Endothelial cell of umbilical vein (primary cell): ENCODE data around the gene NFS1. TPM values are rescaled to one million over a fixed set of nuclear protein-coding genes. Genes with fewer than 3 reads are reported as not detected.

Source experiments
- BruUV-seq: library from RNA; stranded (reverse); fragments of 400-500 nt; replicated peaks from 2 replicates; lab custom pipeline; 2021; lab: Mats Ljungman, UMichigan
- CTCF ChIA-PET: fragments of 300-600, 350-600 bp; sonication (Branson Sonifier 250); formaldehyde crosslinking; loops from one replicate; lab custom pipeline; 2021; ENCODE audit warnings: antibody characterized with exemption, inconsistent platforms; lab: Charles Lee
- POLR2A ChIA-PET: fragments of 300-600, 350-600 bp; sonication (Branson Sonifier 250); formaldehyde crosslinking; loops from one replicate; lab custom pipeline; 2021; ENCODE audit warnings: antibody characterized with exemption, inconsistent platforms; lab: Charles Lee
- DNase-seq: peaks from one replicate; pipeline ENCODE4 v3.0.0-alpha.2; 2011; ENCODE audit warnings: low read depth, low spot score
- FAIRE-seq: peaks from 2 replicates; lab custom pipeline; 2011; peaks lifted over from hg19 to GRCh38; lab: Jason Lieb, UNC
- H2AFZ ChIP-seq: 2 replicates; pipeline ENCODE4 v1.6.0; 2012; ENCODE audit warnings: low read depth, low read length, control low read depth, inconsistent platforms
- H3K27ac ChIP-seq: 2 replicates; pipeline ENCODE4 v1.5.1; 2011; ENCODE audit warnings: low read depth, mild to moderate bottlenecking, control low read depth, low read length, moderate library complexity; ENCODE audit not compliant: insufficient read depth
- H3K27me3 ChIP-seq, 2 experiments: 2 replicates each; pipeline versions ENCODE4 v1.6.0 to v1.6.1; 2011; ENCODE audit warnings: low read length in 2 of 2, mixed read lengths in 1 of 2; ENCODE audit not compliant: control insufficient read depth in 2 of 2, insufficient read depth in 2 of 2
- H3K36me3 ChIP-seq, 2 experiments: 2 replicates in 1 of 2; 3 replicates in 1 of 2; pipeline ENCODE4 v1.5.1; 2011; ENCODE audit warnings: low read length in 2 of 2, mild to moderate bottlenecking in 1 of 2, moderate library complexity in 1 of 2; ENCODE audit not compliant: control insufficient read depth in 2 of 2, insufficient read depth in 2 of 2; ENCODE audit errors: extremely low read depth in 1 of 2
- H3K4me1 ChIP-seq: 3 replicates; pipeline ENCODE4 v1.5.1; 2011; ENCODE audit warnings: mild to moderate bottlenecking, low read length; ENCODE audit not compliant: control insufficient read depth, insufficient read depth; ENCODE audit errors: extremely low read depth
- H3K4me2 ChIP-seq: 2 replicates; pipeline ENCODE4 v1.6.1; 2011; ENCODE audit warnings: low read length, control low read depth, mixed read lengths; ENCODE audit not compliant: insufficient read depth
- H3K4me3 ChIP-seq, 3 experiments: fragments of 200-600 bp in 1 of 3; sonication (generic), shearing (Covaris generic) in 1 of 3; replicated peaks in 1 of 3; 2 replicates each; pipeline ENCODE4 v1.5.1; 2011 to 2016; ENCODE audit warnings: control low read depth in 3 of 3, low read length in 3 of 3, mild to moderate bottlenecking in 2 of 3, inconsistent platforms in 1 of 3, low read depth in 1 of 3, moderate library complexity in 1 of 3; ENCODE audit not compliant: insufficient read depth in 1 of 3
- H3K79me2 ChIP-seq: 2 replicates; pipeline ENCODE4 v1.6.0; 2012; ENCODE audit warnings: low read length, inconsistent platforms; ENCODE audit not compliant: control insufficient read depth, insufficient read depth
- H3K9ac ChIP-seq: replicated peaks from 2 replicates; pipeline ENCODE3; 2011; ENCODE audit warnings: low read length, control low read depth; ENCODE audit not compliant: insufficient read depth; ENCODE audit errors: extremely low read depth
- H3K9me1 ChIP-seq: replicated peaks from 3 replicates; pipeline ENCODE4 v1.6.0; 2011; ENCODE audit warnings: mild to moderate bottlenecking, low read length; ENCODE audit not compliant: control insufficient read depth, insufficient read depth; ENCODE audit errors: extremely low read depth
- H3K9me3 ChIP-seq: replicated peaks from 2 replicates; pipeline ENCODE4 v1.5.1; 2012; ENCODE audit warnings: low read length, inconsistent platforms; ENCODE audit not compliant: control insufficient read depth, insufficient read depth
- H4K20me1 ChIP-seq: replicated peaks from 2 replicates; pipeline ENCODE3; 2011; ENCODE audit warnings: mild to moderate bottlenecking, low read length; ENCODE audit not compliant: control insufficient read depth, insufficient read depth; ENCODE audit errors: extremely low read depth
- EZH2 ChIP-seq: IDR thresholded peaks from 2 replicates; pipeline ENCODE4 v1.6.1; 2012; ENCODE audit warnings: borderline replicate concordance, low read depth, mild to moderate bottlenecking, moderate library complexity, low read length, inconsistent platforms; ENCODE audit not compliant: severe bottlenecking
- GATA2 ChIP-seq: IDR thresholded peaks from 2 replicates; pipeline ENCODE4 v1.7.0; 2011; ENCODE audit warnings: low read depth, mild to moderate bottlenecking, moderate library complexity, mixed read lengths, low read length; ENCODE audit not compliant: insufficient read length, insufficient read depth
- POLR2AphosphoS5 ChIP-seq: IDR thresholded peaks from 2 replicates; pipeline ENCODE4 v1.6.1; 2012; ENCODE audit warnings: low read depth, mild to moderate bottlenecking, control low read depth, low read length, moderate library complexity; ENCODE audit not compliant: insufficient read depth
- dilution Hi-C: fragments of 300-500 bp; cut with MboI; formaldehyde crosslinking; loops from one replicate; pipeline ENCODE4 v1.15.0; 2019; ENCODE audit warnings: low sequenced_read_pairs; ENCODE audit not compliant: extremely low pct_ligation_motif_present
- intact Hi-C: fragments of 100-400 bp; cut with micrococcal nuclease; formaldehyde crosslinking; loops from one replicate; pipeline ENCODE4 v1.10.0; 2022
- polyA plus RNA-seq, 4 experiments: library from polyadenylated mRNA; depleted of rRNA in 3 of 4; stranded (reverse) in 3 of 4; unstranded in 1 of 4; fragments of >200 nt; gene quantifications; 2 replicates each; pipeline versions ENCODE4 v1.2.1 to v1.2.3, GENCODE V29; 2011 to 2012; ENCODE audit warnings: missing spikeins in 1 of 4
- total RNA-seq: library from RNA; stranded (reverse); gene quantifications from 2 replicates; pipeline ENCODE4 v1.2.3, GENCODE V29; 2021
- TF ChIP-seq, protein P1 (sequence below), 2 donors: IDR thresholded peaks; 1 replicate in 1 of 2; 2 replicates in 1 of 2; pipeline ENCODE4 v1.5.1; 2011; ENCODE audit warnings: low read length in 2 of 2, mild to moderate bottlenecking in 2 of 2, moderate library complexity in 2 of 2, control low read depth in 1 of 2, inconsistent platforms in 1 of 2, low read depth in 1 of 2; ENCODE audit not compliant: insufficient read depth in 1 of 2; ENCODE audit errors: extremely low read depth in 1 of 2
- TF ChIP-seq, protein P2 (sequence below): IDR thresholded peaks from 2 replicates; pipeline ENCODE4 v1.6.1; 2011; ENCODE audit not compliant: insufficient read depth, insufficient read length

The NFS1 gene
- total and polyA plus RNA-seq, 2 donors (not counting 3 experiments of a cell fraction or from before 2014, with no cell fraction given), result 25.1 to 28.4 TPM

DNA sequence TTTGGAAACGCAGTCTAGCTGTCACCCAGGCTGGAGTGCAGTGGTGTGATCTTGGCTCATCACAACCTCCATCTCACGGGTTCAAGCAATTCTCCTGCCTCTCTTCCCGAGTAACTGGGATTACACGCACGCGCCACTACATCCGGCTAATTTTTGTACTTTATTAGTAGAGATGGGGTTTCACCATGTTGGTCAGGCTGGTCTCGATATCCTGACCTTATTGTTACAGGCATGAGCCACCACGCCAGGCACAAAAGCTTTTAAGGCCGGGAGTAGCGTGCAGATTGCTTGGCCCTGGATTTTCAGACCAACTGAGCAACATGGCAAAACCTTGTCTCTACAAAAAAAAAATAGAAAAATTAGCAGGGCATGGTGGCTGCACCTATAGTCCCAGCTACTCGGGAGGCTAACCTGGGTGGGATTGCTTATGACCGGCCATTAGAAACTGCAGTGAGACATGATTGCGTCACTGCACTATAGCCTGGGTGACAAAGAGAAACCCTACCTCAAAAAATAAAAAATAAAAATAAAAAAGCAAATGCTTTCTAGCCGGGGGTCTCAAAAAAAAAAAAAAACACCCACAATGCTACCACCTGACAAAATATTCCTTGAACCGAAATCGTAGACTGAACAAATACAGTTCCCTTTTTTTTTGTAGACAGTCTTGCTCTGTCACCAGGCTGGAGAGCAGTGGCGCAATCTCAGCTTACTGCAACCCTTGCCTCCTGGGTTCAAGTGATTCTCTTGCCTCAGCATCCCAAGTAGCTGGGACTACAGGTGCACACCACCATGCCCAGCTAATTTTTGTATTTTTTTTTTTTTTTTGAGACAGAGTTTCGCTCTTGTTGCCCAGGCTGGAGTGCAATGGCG is 27.9 kb upstream of the NFS1 start:
- H3K9ac ChIP-seq, result no peak overlapping the region
- TF ChIP-seq, protein P1, sequence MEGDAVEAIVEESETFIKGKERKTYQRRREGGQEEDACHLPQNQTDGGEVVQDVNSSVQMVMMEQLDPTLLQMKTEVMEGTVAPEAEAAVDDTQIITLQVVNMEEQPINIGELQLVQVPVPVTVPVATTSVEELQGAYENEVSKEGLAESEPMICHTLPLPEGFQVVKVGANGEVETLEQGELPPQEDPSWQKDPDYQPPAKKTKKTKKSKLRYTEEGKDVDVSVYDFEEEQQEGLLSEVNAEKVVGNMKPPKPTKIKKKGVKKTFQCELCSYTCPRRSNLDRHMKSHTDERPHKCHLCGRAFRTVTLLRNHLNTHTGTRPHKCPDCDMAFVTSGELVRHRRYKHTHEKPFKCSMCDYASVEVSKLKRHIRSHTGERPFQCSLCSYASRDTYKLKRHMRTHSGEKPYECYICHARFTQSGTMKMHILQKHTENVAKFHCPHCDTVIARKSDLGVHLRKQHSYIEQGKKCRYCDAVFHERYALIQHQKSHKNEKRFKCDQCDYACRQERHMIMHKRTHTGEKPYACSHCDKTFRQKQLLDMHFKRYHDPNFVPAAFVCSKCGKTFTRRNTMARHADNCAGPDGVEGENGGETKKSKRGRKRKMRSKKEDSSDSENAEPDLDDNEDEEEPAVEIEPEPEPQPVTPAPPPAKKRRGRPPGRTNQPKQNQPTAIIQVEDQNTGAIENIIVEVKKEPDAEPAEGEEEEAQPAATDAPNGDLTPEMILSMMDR (IDR thresholded peaks at IDR 0.05; ENCODE audit: extremely low read depth in 1 of 2, insufficient read depth in 1 of 2, low read depth in 1 of 2, low read length in 2 of 2), result no peak
- no peak for TF ChIP-seq EZH2
- no peak for TF ChIP-seq POLR2AphosphoS5
- TF ChIP-seq GATA2, result no peak
- TF ChIP-seq, protein P2, sequence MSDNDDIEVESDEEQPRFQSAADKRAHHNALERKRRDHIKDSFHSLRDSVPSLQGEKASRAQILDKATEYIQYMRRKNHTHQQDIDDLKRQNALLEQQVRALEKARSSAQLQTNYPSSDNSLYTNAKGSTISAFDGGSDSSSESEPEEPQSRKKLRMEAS, result no peak
- no peak overlapping the region for H3K4me3 ChIP-seq
- DNase-seq, result no peak
- no peak for FAIRE-seq
- H3K4me2 ChIP-seq, result no peak overlapping the region
- intact Hi-C loops, result no loop called here
- peaks cover 85% of the 10 kb centered on the region for H3K79me2 ChIP-seq
- dilution Hi-C loops, result no loop called here
- peaks cover 14% of the 10 kb centered on the region for H4K20me1 ChIP-seq
- no peaks in the 10 kb centered on the region for H3K27me3 ChIP-seq
- no peak overlapping the region for H2AFZ ChIP-seq
- no peaks in the 10 kb centered on the region for H3K9me1 ChIP-seq
- H3K27ac ChIP-seq, result no peak overlapping the region
- ChIA-PET POLR2A (interaction anchor here (0.6 kb wide), 1 partner anchor 69 kb away, joined by 4 read pairs; no protein-coding TSS in a partner anchor), CTCF (interaction anchor here (0.6 to 1.5 kb wide), 4 partner anchors 15 to 157 kb away, joined by 3 to 4 read pairs (median 3); partner anchors contain the start of genes PHF20 and RBM39)
- BruUV-seq, result no TSS peak
- no peaks in the 10 kb centered on the region for H3K4me1 ChIP-seq
- H3K36me3 ChIP-seq, result peaks cover 40 to 57% of the 10 kb centered on the region in 2 experiments
- no peaks in the 10 kb centered on the region for H3K9me3 ChIP-seq
